WI38 (cell line): ENCODE measurements around the gene GRID2.

ENCODE experiments used
- H3K4me3 ChIP-seq: 2 replicates; pipeline ENCODE4 v1.5.1; 2011; ENCODE audit warnings: low read depth, mild to moderate bottlenecking, control low read depth, low read length
- TF ChIP-seq, protein P1 (sequence below): IDR thresholded peaks from 2 replicates; pipeline ENCODE4 v1.5.1; 2012; ENCODE audit warnings: low read depth, mild to moderate bottlenecking, control low read depth, low read length

The GRID2 gene

DNA sequence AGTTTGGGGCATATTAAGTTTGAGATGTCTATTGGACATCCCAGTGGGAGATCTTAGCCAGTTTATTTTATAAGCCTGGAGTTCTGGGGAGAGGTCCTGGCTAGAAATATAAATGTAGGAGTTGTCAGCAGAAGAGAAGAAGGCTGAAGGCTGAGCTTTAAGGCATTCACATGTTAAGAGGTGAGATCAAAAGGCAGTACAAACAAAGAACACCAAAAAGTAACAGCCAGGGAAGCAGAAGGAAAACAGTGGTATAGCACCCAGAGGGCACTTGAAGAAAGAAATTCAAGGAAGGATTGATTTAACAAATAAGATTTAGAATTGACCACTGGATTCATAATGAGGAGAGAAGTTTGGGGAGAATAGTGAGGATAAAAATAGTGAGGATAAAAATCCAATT, 1383.5 kb downstream of the GRID2 start:
- TF ChIP-seq, protein P1, sequence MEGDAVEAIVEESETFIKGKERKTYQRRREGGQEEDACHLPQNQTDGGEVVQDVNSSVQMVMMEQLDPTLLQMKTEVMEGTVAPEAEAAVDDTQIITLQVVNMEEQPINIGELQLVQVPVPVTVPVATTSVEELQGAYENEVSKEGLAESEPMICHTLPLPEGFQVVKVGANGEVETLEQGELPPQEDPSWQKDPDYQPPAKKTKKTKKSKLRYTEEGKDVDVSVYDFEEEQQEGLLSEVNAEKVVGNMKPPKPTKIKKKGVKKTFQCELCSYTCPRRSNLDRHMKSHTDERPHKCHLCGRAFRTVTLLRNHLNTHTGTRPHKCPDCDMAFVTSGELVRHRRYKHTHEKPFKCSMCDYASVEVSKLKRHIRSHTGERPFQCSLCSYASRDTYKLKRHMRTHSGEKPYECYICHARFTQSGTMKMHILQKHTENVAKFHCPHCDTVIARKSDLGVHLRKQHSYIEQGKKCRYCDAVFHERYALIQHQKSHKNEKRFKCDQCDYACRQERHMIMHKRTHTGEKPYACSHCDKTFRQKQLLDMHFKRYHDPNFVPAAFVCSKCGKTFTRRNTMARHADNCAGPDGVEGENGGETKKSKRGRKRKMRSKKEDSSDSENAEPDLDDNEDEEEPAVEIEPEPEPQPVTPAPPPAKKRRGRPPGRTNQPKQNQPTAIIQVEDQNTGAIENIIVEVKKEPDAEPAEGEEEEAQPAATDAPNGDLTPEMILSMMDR = no peak
- H3K4me3 ChIP-seq = no peak overlapping the region

DNA sequence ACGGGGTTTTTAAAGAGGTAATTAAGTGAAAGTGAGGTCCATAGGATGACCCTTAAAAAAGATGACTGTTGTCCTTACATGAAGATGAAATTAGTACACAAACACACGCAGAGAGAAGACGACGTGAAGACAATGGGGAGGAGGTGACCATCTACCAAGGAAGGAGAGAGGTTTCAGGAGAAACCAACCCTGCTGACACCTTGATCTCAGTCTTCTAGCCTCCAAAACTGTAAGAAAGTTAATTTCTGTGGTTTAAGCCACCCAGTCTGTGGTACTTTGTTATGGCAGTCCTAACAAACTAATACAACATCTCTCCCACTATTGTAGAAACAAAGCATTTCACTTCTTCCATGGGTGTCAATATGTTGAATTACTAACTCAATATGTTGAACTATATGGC, 1385.2 kb downstream of the GRID2 start:
- TF ChIP-seq, protein P1 = no peak
- H3K4me3 ChIP-seq = no peak overlapping the region

DNA sequence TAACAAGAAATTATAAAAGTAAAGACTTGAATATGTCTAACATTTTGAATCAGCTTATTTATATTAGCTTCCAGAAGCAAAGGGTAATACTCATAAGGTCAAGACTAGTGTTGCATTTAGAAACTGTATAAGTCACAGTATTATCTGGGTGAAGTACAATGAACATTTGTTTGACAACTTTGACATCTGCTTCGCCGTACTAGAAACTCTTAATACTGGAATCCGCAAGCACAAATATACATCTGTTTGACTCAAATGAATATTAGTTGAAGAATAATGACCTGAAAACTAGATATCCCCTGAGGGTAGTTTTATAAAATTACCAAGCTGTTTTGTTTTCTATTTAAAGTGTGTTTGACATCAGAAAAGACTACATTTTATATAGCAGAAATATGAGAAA, 1389.4 kb downstream of the GRID2 start:
- no peak overlapping the region for H3K4me3 ChIP-seq
- TF ChIP-seq, protein P1 = no peak

DNA sequence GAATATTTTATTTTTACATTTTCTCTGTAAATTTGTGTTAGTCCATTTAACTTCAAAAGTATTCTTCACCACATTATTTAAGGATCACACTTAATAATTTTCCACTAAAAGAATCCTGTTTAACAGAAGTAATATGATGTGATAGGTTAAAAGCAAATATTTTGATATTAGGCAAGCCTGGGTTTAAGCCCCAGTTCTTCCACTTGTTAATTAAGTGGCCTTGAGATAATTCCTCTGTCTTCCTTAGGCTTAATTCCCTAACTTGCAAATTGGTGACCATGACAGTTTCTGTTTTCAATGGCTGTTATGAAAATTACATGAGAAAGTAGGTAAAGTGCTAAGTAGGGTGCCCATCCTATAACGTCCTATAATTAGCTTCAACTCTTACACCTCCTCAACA, 1394.9 kb downstream of the GRID2 start:
- H3K4me3 ChIP-seq = no peak overlapping the region
- TF ChIP-seq, protein P1 = no peak

DNA sequence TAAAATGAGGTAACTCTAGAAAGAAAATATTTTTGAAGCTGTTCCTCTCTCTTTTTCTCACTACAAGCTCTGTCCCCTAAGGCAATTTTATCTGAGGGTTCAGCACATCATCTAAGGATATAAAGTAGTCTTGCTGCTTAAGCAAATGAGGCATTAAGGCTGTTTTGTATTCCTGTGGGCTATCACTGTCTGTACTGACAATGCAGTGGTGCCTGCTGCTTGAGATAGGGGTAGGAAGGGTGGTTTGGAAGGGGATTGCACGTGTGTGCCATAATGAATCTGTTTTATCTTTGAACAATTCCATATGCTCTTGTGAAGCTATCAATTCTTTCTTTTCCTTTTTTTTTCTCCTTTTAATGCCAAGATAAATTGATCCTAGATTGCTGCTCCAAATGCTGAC, 1396.8 kb downstream of the GRID2 start:
- TF ChIP-seq, protein P1 = no peak
- H3K4me3 ChIP-seq = no peak overlapping the region

DNA sequence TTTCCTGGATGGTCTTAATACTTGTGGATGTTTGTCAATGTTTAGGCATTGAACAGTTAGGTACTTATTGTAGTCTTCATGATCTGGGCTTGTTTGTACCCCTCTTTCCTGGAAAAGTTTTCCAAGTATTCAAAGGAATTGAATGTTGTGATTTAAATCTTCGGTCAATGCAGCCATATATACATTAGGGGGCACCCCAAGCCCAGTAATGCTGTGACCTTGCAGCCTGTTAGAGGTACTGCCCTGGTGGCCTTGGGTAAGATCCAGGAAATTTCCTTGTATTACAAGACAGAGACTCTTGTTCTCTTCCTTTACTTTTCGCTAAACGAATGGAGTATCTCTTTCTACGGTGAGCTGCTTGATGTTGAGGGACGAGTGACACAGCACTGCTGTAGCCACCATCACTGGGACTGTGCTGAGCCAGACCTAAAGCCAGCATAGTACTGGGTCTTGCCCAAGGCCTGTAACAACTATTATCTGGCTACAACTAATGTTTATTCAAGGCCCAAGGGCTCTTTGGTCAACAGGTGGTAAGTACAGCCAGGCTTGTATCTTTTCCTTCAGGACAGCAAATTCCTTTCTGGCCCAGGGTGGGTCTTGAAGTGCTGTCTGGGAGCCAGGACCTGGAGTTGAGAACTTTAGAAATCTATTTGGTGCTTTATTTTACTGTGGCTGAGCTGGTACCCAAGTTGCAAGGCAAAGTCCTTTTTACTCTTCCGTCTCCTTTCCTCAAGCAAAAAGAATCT, 1406.5 kb downstream of the GRID2 start:
- H3K4me3 ChIP-seq = no peak overlapping the region
- TF ChIP-seq, protein P1 = no peak

DNA sequence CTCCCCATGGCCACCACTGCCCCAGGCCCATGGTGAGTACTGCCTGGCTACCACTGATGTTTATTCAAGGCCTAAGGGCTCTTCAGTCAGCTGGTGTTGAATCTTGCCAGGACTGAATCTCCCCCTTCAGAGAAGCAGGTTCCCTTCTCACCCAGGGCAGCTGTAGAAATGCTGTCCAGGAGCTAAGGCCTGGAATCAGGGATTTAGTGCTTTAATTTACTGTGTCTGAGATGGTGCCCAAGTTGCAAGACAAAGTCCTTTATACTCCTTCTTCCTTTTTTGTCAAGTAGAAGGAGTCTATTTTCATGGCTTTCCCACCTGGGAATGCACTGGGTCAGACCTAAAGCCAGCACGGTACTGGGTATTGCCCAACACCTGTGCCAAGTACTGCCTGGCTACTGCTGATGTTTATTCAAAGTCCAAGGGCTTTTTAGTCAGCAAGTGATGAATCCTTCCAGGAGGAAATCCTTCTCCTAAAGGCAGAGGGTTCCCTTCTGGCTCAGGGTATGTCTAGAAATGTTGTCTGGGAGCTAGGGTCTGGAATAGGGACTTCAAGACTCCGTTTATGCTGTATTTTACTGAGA, 1407.2 kb downstream of the GRID2 start:
- H3K4me3 ChIP-seq = no peak overlapping the region
- TF ChIP-seq, protein P1 = no peak
